ENCODE measurements around the gene TNFRSF21.

Gene TNFRSF21

DNA sequence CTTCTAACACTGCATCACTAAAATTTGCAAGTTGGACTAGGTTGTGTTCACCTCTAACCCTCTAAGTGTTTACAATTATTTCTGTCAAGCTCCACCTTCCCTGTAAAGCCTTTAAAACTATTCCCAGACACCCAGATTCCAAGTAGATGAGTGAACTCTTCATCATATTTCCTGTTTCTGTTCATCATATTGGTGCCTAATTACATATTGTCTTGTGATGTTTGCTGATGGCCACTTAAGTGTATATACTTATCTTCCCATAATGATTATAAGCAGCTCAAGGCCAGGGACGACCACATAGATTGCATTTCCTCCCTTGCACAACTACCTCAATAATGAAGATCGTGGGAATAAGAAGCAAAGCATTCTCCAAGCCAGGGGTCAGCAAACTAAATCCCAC is 16.8 kb downstream of the TNFRSF21 start:
- no peaks in the 10 kb centered on the region for H3K27me3 ChIP-seq (ENCODE audit: control insufficient read depth in 5 of 5, insufficient read depth in 4 of 5, low read length in 5 of 5)
- H3K9ac ChIP-seq (ENCODE audit: low read length in 5 of 5) = no peak overlapping the region
- no peak overlapping the region for H3K27ac ChIP-seq (ENCODE audit: low read depth, low read length)
- H3K4me3 ChIP-seq (ENCODE audit: low read depth in 1 of 5, low read length in 5 of 5) = no peak overlapping the region
- peaks cover 0 to 14% (median 3%) of the 10 kb centered on the region in 5 donors for H3K4me1 ChIP-seq (ENCODE audit: control insufficient read depth in 5 of 5, insufficient read depth in 5 of 5, low read length in 5 of 5)
- H3K36me3 ChIP-seq (ENCODE audit: control insufficient read depth in 5 of 5, insufficient read depth in 5 of 5, low read length in 5 of 5) = peaks cover 0 to 6% (median 0%) of the 10 kb centered on the region in 5 donors
- H3K9me3 ChIP-seq (ENCODE audit: control insufficient read depth in 5 of 5, low read length in 5 of 5) = peaks cover 2 to 18% (median 12%) of the 10 kb centered on the region in 5 donors

DNA sequence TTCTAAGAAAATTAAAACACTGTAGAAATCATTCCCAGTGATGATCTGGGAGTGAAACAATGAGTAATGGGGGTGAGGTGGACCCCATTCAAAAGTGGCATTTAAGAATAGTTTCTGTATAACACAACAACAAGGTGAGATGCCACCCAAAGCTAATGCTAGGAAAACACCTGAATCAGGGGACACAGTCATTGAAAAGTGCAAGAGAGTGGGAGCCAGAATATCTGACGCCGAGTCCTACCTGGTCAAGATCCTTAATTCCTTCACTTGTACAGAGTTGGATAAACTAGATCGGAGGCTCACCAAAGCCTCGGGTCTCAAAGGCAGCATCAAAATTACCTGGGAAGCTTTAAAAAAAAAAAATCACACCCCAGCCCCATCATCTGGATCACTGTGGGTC is 17.7 kb downstream of the TNFRSF21 start:
- Histone ChIP-seq H3K4me1 (ENCODE audit: control insufficient read depth in 5 of 5, insufficient read depth in 5 of 5, low read length in 5 of 5) (peaks cover 0 to 8% (median 3%) of the 10 kb centered on the region in 5 donors), H3K9ac (ENCODE audit: low read length in 5 of 5) (no peak overlapping the region)

GRCh38 chr6:47290124-47290834 is 19.4 kb downstream of the TNFRSF21 start:
- Histone ChIP-seq H3K4me3 (ENCODE audit: low read depth in 1 of 5, low read length in 5 of 5) (no peak overlapping the region), H3K9ac (ENCODE audit: low read length in 5 of 5) (no peak overlapping the region), H3K36me3 (ENCODE audit: control insufficient read depth in 5 of 5, insufficient read depth in 5 of 5, low read length in 5 of 5) (peaks cover 7 to 17% (median 10%) of the 10 kb centered on the region in 5 donors), H3K27ac (ENCODE audit: low read depth, low read length) (no peak overlapping the region), H3K9me3 (ENCODE audit: control insufficient read depth in 5 of 5, low read length in 5 of 5) (peaks cover 2 to 18% (median 12%) of the 10 kb centered on the region in 5 donors), H3K4me1 (ENCODE audit: control insufficient read depth in 5 of 5, insufficient read depth in 5 of 5, low read length in 5 of 5) (peaks cover 0 to 4% (median 0%) of the 10 kb centered on the region in 5 donors), H3K27me3 (ENCODE audit: control insufficient read depth in 5 of 5, insufficient read depth in 4 of 5, low read length in 5 of 5) (no peaks in the 10 kb centered on the region)

More for the DNA sequence above, 17.7 kb downstream of the TNFRSF21 start:
- Histone ChIP-seq H3K9me3 (ENCODE audit: control insufficient read depth in 5 of 5, low read length in 5 of 5) (peaks cover 2 to 18% (median 12%) of the 10 kb centered on the region in 5 donors), H3K27me3 (ENCODE audit: control insufficient read depth in 5 of 5, insufficient read depth in 4 of 5, low read length in 5 of 5) (no peaks in the 10 kb centered on the region), H3K27ac (ENCODE audit: low read depth, low read length) (no peak overlapping the region), H3K36me3 (ENCODE audit: control insufficient read depth in 5 of 5, insufficient read depth in 5 of 5, low read length in 5 of 5) (peaks cover 0 to 6% (median 0%) of the 10 kb centered on the region in 5 donors), H3K4me3 (ENCODE audit: low read depth in 1 of 5, low read length in 5 of 5) (no peak overlapping the region)

- Histone ChIP-seq H3K27me3 (ENCODE audit: control insufficient read depth in 5 of 5, insufficient read depth in 4 of 5, low read length in 5 of 5) (no peaks in the 10 kb centered on the region), H3K4me1 (ENCODE audit: control insufficient read depth in 5 of 5, insufficient read depth in 5 of 5, low read length in 5 of 5) (no peaks in the 10 kb centered on the region), H3K9ac (ENCODE audit: low read length in 5 of 5) (no peak overlapping the region), H3K27ac (ENCODE audit: low read depth, low read length) (no peak overlapping the region), H3K9me3 (ENCODE audit: control insufficient read depth in 5 of 5, low read length in 5 of 5) (peaks cover 2 to 18% (median 12%) of the 10 kb centered on the region in 5 donors), H3K4me3 (ENCODE audit: low read depth in 1 of 5, low read length in 5 of 5) (no peak overlapping the region), H3K36me3 (ENCODE audit: control insufficient read depth in 5 of 5, insufficient read depth in 5 of 5, low read length in 5 of 5) (peaks cover 19 to 25% (median 21%) of the 10 kb centered on the region in 5 donors)
Observed at GRCh38 chr6:47288267-47289090, 21.2 kb downstream of the TNFRSF21 start.

DNA sequence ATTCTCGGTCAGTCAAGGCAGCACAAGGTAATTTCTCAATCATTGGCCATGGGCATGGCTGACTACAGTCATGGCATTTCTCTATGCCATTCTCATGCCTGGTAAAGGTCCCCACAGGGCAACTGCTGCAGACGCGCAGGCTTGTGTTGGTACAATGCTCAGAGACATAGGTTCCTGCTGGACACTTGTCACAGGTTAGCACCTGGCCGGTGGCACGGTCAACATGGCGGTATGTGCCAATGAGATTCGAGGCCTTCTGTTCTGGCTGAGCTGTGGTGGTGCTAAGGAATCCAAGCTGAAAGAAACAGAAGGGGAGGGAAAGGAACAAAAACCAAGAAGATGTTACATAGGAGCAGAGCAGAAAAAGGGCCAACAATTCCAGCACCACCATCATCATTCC is 23.4 kb downstream of the TNFRSF21 start:
- H3K4me3 ChIP-seq (ENCODE audit: low read depth in 1 of 5, low read length in 5 of 5) = no peak overlapping the region
- H3K9me3 ChIP-seq (ENCODE audit: control insufficient read depth in 5 of 5, low read length in 5 of 5) = peaks cover 2 to 13% (median 10%) of the 10 kb centered on the region in 5 donors
- no peak overlapping the region for H3K9ac ChIP-seq (ENCODE audit: low read length in 5 of 5)
- no peaks in the 10 kb centered on the region for H3K4me1 ChIP-seq (ENCODE audit: control insufficient read depth in 5 of 5, insufficient read depth in 5 of 5, low read length in 5 of 5)
- no peak overlapping the region for H3K27ac ChIP-seq (ENCODE audit: low read depth, low read length)
- H3K36me3 ChIP-seq (ENCODE audit: control insufficient read depth in 5 of 5, insufficient read depth in 5 of 5, low read length in 5 of 5) = peaks cover 19 to 30% (median 25%) of the 10 kb centered on the region in 5 donors
- H3K27me3 ChIP-seq (ENCODE audit: control insufficient read depth in 5 of 5, insufficient read depth in 4 of 5, low read length in 5 of 5) = no peaks in the 10 kb centered on the region

DNA sequence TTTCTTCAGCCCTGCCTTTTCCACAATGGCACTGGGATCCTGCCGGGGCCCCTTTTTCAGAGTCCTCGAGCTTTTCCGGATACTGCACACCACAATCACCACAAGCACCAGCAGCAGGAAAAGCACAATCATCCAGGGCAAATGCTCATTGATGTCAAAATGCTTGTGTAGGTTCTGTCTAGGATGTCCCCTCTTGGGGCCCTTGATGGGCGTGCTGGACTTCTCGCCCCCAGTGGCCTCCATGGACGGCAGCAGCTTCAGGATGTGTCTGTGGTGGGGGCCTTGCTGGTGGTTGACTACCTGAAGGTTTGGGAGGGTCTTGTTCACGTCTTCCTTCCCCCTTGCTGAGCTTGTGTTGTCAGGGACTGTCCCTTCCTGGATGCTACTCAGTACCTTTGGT is 25.7 kb downstream of the TNFRSF21 start:
- peaks cover 19 to 30% (median 24%) of the 10 kb centered on the region in 5 donors for H3K36me3 ChIP-seq (ENCODE audit: control insufficient read depth in 5 of 5, insufficient read depth in 5 of 5, low read length in 5 of 5)
- H3K9ac ChIP-seq (ENCODE audit: low read length in 5 of 5) = no peak overlapping the region
- H3K27me3 ChIP-seq (ENCODE audit: control insufficient read depth in 5 of 5, insufficient read depth in 4 of 5, low read length in 5 of 5) = no peaks in the 10 kb centered on the region
- no peaks in the 10 kb centered on the region for H3K9me3 ChIP-seq (ENCODE audit: control insufficient read depth in 5 of 5, low read length in 5 of 5)
- no peak overlapping the region for H3K27ac ChIP-seq (ENCODE audit: low read depth, low read length)
- H3K4me3 ChIP-seq (ENCODE audit: low read depth in 1 of 5, low read length in 5 of 5) = no peak overlapping the region
- H3K4me1 ChIP-seq (ENCODE audit: control insufficient read depth in 5 of 5, insufficient read depth in 5 of 5, low read length in 5 of 5) = peaks cover 0 to 6% (median 3%) of the 10 kb centered on the region in 5 donors

- Histone ChIP-seq H3K27ac (ENCODE audit: low read depth, low read length) (no peak overlapping the region), H3K9ac (ENCODE audit: low read length in 5 of 5) (no peak overlapping the region), H3K36me3 (ENCODE audit: control insufficient read depth in 5 of 5, insufficient read depth in 5 of 5, low read length in 5 of 5) (peaks cover 6 to 19% (median 12%) of the 10 kb centered on the region in 5 donors), H3K4me1 (ENCODE audit: control insufficient read depth in 5 of 5, insufficient read depth in 5 of 5, low read length in 5 of 5) (peaks cover 0 to 26% (median 15%) of the 10 kb centered on the region in 5 donors), H3K4me3 (ENCODE audit: low read depth in 1 of 5, low read length in 5 of 5) (no peak overlapping the region), H3K27me3 (ENCODE audit: control insufficient read depth in 5 of 5, insufficient read depth in 4 of 5, low read length in 5 of 5) (no peaks in the 10 kb centered on the region), H3K9me3 (ENCODE audit: control insufficient read depth in 5 of 5, low read length in 5 of 5) (no peaks in the 10 kb centered on the region)
Observed at GRCh38 chr6:47278545-47278944, 31.2 kb downstream of the TNFRSF21 start.

DNA sequence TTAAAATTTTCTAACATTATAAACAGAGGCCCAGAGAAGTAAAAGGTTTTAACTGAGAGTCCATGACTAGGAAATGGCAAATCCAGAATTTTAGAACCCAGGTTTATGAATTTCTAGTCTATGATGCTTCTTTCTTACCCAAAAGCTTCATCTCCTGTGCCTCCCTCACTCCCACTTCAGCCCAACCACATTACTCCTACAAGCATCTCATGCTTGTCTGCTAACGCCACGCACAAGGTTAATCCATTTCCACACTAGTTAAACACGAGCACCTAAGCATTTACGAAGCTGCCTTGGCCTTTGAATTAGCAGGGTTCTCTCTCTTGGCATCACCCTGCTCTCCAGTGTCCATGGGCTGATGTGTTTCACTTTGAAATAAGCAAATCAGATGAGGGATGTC is 32.0 kb downstream of the TNFRSF21 start:
- peaks cover 0 to 26% (median 15%) of the 10 kb centered on the region in 5 donors for H3K4me1 ChIP-seq (ENCODE audit: control insufficient read depth in 5 of 5, insufficient read depth in 5 of 5, low read length in 5 of 5)
- H3K27me3 ChIP-seq (ENCODE audit: control insufficient read depth in 5 of 5, insufficient read depth in 4 of 5, low read length in 5 of 5) = no peaks in the 10 kb centered on the region
- peaks cover 5 to 13% (median 11%) of the 10 kb centered on the region in 5 donors for H3K36me3 ChIP-seq (ENCODE audit: control insufficient read depth in 5 of 5, insufficient read depth in 5 of 5, low read length in 5 of 5)
- no peak overlapping the region for H3K27ac ChIP-seq (ENCODE audit: low read depth, low read length)
- H3K9ac ChIP-seq (ENCODE audit: low read length in 5 of 5) = no peak overlapping the region
- no peaks in the 10 kb centered on the region for H3K9me3 ChIP-seq (ENCODE audit: control insufficient read depth in 5 of 5, low read length in 5 of 5)
- no peak overlapping the region for H3K4me3 ChIP-seq (ENCODE audit: low read depth in 1 of 5, low read length in 5 of 5)

- Histone ChIP-seq H3K9ac (ENCODE audit: low read length in 5 of 5) (no peak overlapping the region), H3K4me1 (ENCODE audit: control insufficient read depth in 5 of 5, insufficient read depth in 5 of 5, low read length in 5 of 5) (peaks cover 0 to 26% (median 15%) of the 10 kb centered on the region in 5 donors), H3K27ac (ENCODE audit: low read depth, low read length) (no peak overlapping the region), H3K36me3 (ENCODE audit: control insufficient read depth in 5 of 5, insufficient read depth in 5 of 5, low read length in 5 of 5) (peaks cover 5 to 13% (median 11%) of the 10 kb centered on the region in 5 donors), H3K27me3 (ENCODE audit: control insufficient read depth in 5 of 5, insufficient read depth in 4 of 5, low read length in 5 of 5) (no peaks in the 10 kb centered on the region), H3K9me3 (ENCODE audit: control insufficient read depth in 5 of 5, low read length in 5 of 5) (no peaks in the 10 kb centered on the region), H3K4me3 (ENCODE audit: low read depth in 1 of 5, low read length in 5 of 5) (no peak overlapping the region)
Observed at GRCh38 chr6:47276377-47276776, 33.3 kb downstream of the TNFRSF21 start.

DNA sequence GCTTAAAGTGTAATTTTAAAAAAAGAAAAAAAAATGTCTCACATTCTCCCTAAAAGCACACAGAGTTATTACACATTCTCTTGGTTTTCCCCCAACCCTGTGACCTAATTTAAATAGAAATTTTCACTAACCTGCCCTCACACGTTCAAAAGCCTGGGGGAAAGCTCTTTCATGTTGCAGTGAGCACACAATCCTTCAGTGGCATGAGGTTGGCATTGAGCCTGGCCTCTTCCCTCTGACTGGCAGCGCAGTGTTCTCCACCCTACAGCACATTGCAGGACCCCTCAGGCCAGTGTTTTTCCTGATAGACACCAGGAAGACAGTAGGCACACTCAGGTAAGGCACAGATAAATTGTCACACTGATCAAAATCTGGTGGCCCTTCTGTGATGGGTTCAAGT is 34.1 kb downstream of the TNFRSF21 start:
- no peaks in the 10 kb centered on the region for H3K27me3 ChIP-seq (ENCODE audit: control insufficient read depth in 5 of 5, insufficient read depth in 4 of 5, low read length in 5 of 5)
- no peak overlapping the region for H3K9ac ChIP-seq (ENCODE audit: low read length in 5 of 5)
- H3K4me1 ChIP-seq (ENCODE audit: control insufficient read depth in 5 of 5, insufficient read depth in 5 of 5, low read length in 5 of 5) = peaks cover 0 to 26% (median 15%) of the 10 kb centered on the region in 5 donors
- peaks cover 5 to 13% (median 10%) of the 10 kb centered on the region in 5 donors for H3K36me3 ChIP-seq (ENCODE audit: control insufficient read depth in 5 of 5, insufficient read depth in 5 of 5, low read length in 5 of 5)
- H3K27ac ChIP-seq (ENCODE audit: low read depth, low read length) = no peak overlapping the region
- no peak overlapping the region for H3K4me3 ChIP-seq (ENCODE audit: low read depth in 1 of 5, low read length in 5 of 5)
- no peaks in the 10 kb centered on the region for H3K9me3 ChIP-seq (ENCODE audit: control insufficient read depth in 5 of 5, low read length in 5 of 5)
